HepG2 (cell line): Measurements from ENCODE around the gene VDR. TPM values are rescaled to one million over a fixed set of nuclear protein-coding genes. Genes with fewer than 3 reads are reported as not detected.

Source experiments
- ATAC-seq: fragments of 200-7000 bp; cut with Tn5 transposase; 3 replicates; pipeline ENCODE4 v1.9.1; 2020; ENCODE audit warnings: mild to moderate bottlenecking, moderate library complexity
- BruUV-seq: library from RNA; stranded (reverse); fragments of 400-500 nt; replicated peaks from 2 replicates; lab custom pipeline; 2021; lab: Mats Ljungman, UMichigan
- CTCF ChIA-PET: fragments of 300-600 bp; formaldehyde crosslinking; extraction: SDS; loops from one replicate; lab custom pipeline; 2021; ENCODE audit warnings: low total read pairs, inconsistent platforms, low intra/inter-chr PET ratio; lab: Yijun Ruan, JAX
- POLR2A ChIA-PET: fragments of 350-600 bp; sonication (Branson Sonifier 250); formaldehyde crosslinking; loops from one replicate; lab custom pipeline; 2020; ENCODE audit warnings: antibody characterized with exemption, inconsistent platforms; lab: Yijun Ruan, JAX
- DNase-seq: peaks from one replicate; pipeline ENCODE4 v3.0.0-alpha.2; 2015; ENCODE audit warnings: low spot score
- FAIRE-seq: peaks from 3 replicates; lab custom pipeline; 2011; peaks lifted over from hg19 to GRCh38; lab: Jason Lieb, UNC
- H2AFZ ChIP-seq: one replicate; pipeline ENCODE4 v1.6.1; 2011; ENCODE audit warnings: low read length, inconsistent platforms
- H3K27ac ChIP-seq: fragments of 300-600 bp; 3 replicates; pipeline ENCODE4 v1.8.0; 2011; ENCODE audit warnings: mixed run types, mild to moderate bottlenecking, mixed read lengths, low read length, inconsistent platforms; ENCODE audit not compliant: insufficient read depth; ENCODE audit errors: extremely low read length
- H3K27me3 ChIP-seq, 2 experiments: fragments of 200-600 bp in 1 of 2; 2 replicates in 1 of 2; 3 replicates in 1 of 2; pipeline versions ENCODE4 v1.6.0 to v1.8.0; 2011; ENCODE audit warnings: low read length in 2 of 2, mild to moderate bottlenecking in 2 of 2, moderate library complexity in 2 of 2, inconsistent platforms in 1 of 2; ENCODE audit not compliant: insufficient read depth in 2 of 2, control insufficient read depth in 1 of 2
- H3K36me3 ChIP-seq, 2 experiments: fragments of 200-600 bp in 1 of 2; replicated peaks in 1 of 2; 2 replicates in 1 of 2; 3 replicates in 1 of 2; pipeline versions ENCODE4 v1.5.1 to v1.8.0; 2011; ENCODE audit warnings: low read length in 2 of 2, inconsistent platforms in 1 of 2; ENCODE audit not compliant: insufficient read depth in 2 of 2, control insufficient read depth in 1 of 2
- H3K4me1 ChIP-seq: 2 replicates; pipeline ENCODE4 v1.5.1; 2012; ENCODE audit warnings: low read length, inconsistent platforms; ENCODE audit not compliant: insufficient read depth
- H3K4me2 ChIP-seq: 2 replicates; pipeline ENCODE4 v1.6.0; 2011; ENCODE audit warnings: low read depth, low read length, inconsistent platforms
- H3K4me3 ChIP-seq, 3 experiments: fragments of 200-600 bp in 1 of 3; sonication (generic), shearing (Covaris generic) in 1 of 3; replicated peaks in 1 of 3; 2 replicates each; pipeline ENCODE4 v1.5.1; 2011 to 2016; ENCODE audit warnings: low read length in 3 of 3, inconsistent platforms in 2 of 3, low read depth in 2 of 3, mild to moderate bottlenecking in 2 of 3, control low read depth in 1 of 3, mixed read lengths in 1 of 3; ENCODE audit not compliant: insufficient read depth in 1 of 3
- H3K79me2 ChIP-seq: one replicate; pipeline ENCODE4 v1.6.1; 2011; ENCODE audit warnings: low read length, inconsistent platforms; ENCODE audit not compliant: insufficient read depth
- H3K9ac ChIP-seq: 2 replicates; pipeline ENCODE4 v1.6.0; 2011; ENCODE audit warnings: mild to moderate bottlenecking, low read depth, low read length, inconsistent platforms; ENCODE audit not compliant: insufficient read depth
- H3K9me3 ChIP-seq: 2 replicates; pipeline ENCODE4 v1.5.1; 2012; ENCODE audit warnings: mild to moderate bottlenecking, low read length
- H4K20me1 ChIP-seq: 2 replicates; pipeline ENCODE4 v1.6.0; 2011; ENCODE audit warnings: inconsistent platforms, mild to moderate bottlenecking, low read length, moderate library complexity; ENCODE audit not compliant: insufficient read depth
- AGO1 ChIP-seq: fragments of 200-400 bp; formaldehyde crosslinking; IDR thresholded peaks from 2 replicates; pipeline ENCODE4 v1.6.1; 2017; ENCODE audit warnings: mild to moderate bottlenecking, low read depth, low read length, moderate library complexity; ENCODE audit not compliant: poor library complexity, severe bottlenecking
- CENPT ChIP-seq: sonication (generic); formaldehyde crosslinking; IDR thresholded peaks from 2 replicates; pipeline ENCODE4 v1.8.0; 2022; ENCODE audit warnings: low read depth, mild to moderate bottlenecking, moderate library complexity, missing genetic modification reagents
- CHD2 ChIP-seq: IDR thresholded peaks from 2 replicates; pipeline ENCODE4 v1.6.1; 2011; ENCODE audit warnings: low read depth, low read length, improper control_type of control experiment
- ELF4 ChIP-seq: sonication (generic); formaldehyde crosslinking; IDR thresholded peaks from 2 replicates; pipeline ENCODE4 v1.5.0; 2020; ENCODE audit warnings: missing genetic modification reagents, mild to moderate bottlenecking, moderate library complexity, borderline replicate concordance
- KDM4B ChIP-seq: sonication (generic); formaldehyde crosslinking; IDR thresholded peaks from 2 replicates; pipeline ENCODE4 v1.4.0; 2020; ENCODE audit warnings: missing genetic modification reagents
- MLLT10 ChIP-seq: sonication (generic); formaldehyde crosslinking; IDR thresholded peaks from 2 replicates; pipeline ENCODE4 v1.4.0; 2020; ENCODE audit warnings: missing genetic modification reagents
- REPIN1 ChIP-seq: sonication (generic); formaldehyde crosslinking; IDR thresholded peaks from 2 replicates; pipeline ENCODE4 v1.8.0; 2022; ENCODE audit warnings: missing genetic modification reagents, low read depth, mild to moderate bottlenecking, borderline replicate concordance
- ZNF430 ChIP-seq: sonication (generic); formaldehyde crosslinking; IDR thresholded peaks from 2 replicates; pipeline ENCODE4 v1.9.0; 2021; ENCODE audit warnings: mild to moderate bottlenecking, missing genetic modification reagents
- WGBS: methylation state at CpG from one replicate; pipeline ENCODE4 v1.1.6; 2017; ENCODE audit warnings: low lambda C conversion rate; 5-methylcytosine and 5-hydroxymethylcytosine counted together
- in situ Hi-C: cut with HindIII; loops from 2 replicates; pipeline ENCODE4 v1.10.0; 2017; ENCODE audit warnings: low pct_unique_long_range_greater_than_20kb; ENCODE audit not compliant: extremely low pct_ligation_motif_present
- intact Hi-C: fragments of 100-400 bp; cut with micrococcal nuclease; formaldehyde crosslinking; loops from one replicate; pipeline ENCODE4 v1.10.0; 2022; ENCODE audit not compliant: unreplicated experiment
- polyA plus RNA-seq, 8 experiments: library from polyadenylated mRNA; depleted of rRNA in 3 of 8; stranded (reverse) in 7 of 8; unstranded in 1 of 8; fragments of >200 nt; fragmentation: Illumina TruSeq in 4 of 8; extraction: Trizol in 4 of 8; gene quantifications; 2 replicates each; pipeline versions ENCODE4 v1.2.1 to v1.2.3, GENCODE V29; 2011 to 2016; ENCODE audit warnings: low read depth in 4 of 8, missing spikeins in 1 of 8, mixed read lengths in 1 of 8; ENCODE audit not compliant: insufficient read depth in 1 of 8
- total RNA-seq, 5 experiments: library from RNA; depleted of rRNA; stranded (reverse); fragments of >200 nt; fragmentation: Illumina TruSeq; extraction: Trizol; gene quantifications; 2 replicates each; pipeline ENCODE4 v1.2.3, GENCODE V29; 2016; ENCODE audit warnings: low read depth in 1 of 5
- TF ChIP-seq, protein P1 (sequence below): sonication (generic); formaldehyde crosslinking; conservative IDR thresholded peaks from 2 replicates; pipeline ENCODE4 v1.4.0; 2020; ENCODE audit warnings: missing genetic modification reagents

The VDR gene
- total and polyA plus RNA-seq, 2 of the 13 experiments (the other 11 are each of a cell fraction or from before 2014, with no cell fraction given): 0.08 to 0.33 TPM

DNA sequence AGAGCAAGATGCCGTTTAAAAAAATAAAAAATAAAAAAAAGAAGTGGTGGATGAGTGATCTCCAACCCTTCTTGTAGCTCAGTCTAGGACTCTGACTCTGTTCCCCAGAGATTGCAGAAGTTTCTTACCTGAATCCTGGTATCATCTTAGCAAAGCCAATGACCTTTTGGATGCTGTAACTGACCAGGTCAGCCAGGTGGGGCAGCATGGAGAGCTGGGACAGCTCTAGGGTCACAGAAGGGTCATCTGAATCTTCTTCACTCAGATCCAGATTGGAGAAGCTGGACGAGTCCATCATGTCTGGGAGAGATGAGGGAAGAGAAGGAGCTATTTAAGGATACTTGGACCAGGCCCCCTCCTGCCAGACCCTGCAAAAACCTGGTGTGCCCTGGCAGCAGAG lies 49.3 kb downstream of the VDR start (continued):
- TF ChIP-seq, protein P1, sequence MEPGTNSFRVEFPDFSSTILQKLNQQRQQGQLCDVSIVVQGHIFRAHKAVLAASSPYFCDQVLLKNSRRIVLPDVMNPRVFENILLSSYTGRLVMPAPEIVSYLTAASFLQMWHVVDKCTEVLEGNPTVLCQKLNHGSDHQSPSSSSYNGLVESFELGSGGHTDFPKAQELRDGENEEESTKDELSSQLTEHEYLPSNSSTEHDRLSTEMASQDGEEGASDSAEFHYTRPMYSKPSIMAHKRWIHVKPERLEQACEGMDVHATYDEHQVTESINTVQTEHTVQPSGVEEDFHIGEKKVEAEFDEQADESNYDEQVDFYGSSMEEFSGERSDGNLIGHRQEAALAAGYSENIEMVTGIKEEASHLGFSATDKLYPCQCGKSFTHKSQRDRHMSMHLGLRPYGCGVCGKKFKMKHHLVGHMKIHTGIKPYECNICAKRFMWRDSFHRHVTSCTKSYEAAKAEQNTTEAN (CRISPR knock-in tag): no peak
- TF ChIP-seq ZNF430 (CRISPR knock-in tag) (no peak), CHD2 (no peak), AGO1 (no peak), MLLT10 (CRISPR knock-in tag) (no peak), REPIN1 (CRISPR knock-in tag) (no peak)

DNA sequence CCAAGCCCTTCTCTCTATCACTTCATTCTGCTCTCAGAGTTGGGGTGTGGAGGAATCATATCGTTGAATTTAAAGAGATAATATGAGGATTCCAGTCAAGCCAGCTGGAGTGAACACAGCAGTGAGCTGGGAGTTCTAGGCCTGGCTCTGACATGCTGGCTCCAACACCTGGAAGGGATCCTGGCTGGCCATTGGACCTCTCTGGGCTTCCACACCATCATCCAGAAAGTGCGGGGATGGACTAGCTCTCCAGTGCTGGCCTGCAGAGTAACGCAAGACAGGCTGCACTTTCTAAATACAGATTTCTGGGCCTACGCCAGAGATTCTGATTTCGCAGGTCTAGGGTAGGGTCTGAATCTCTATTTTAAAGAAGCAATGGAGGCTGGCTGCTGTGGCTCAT lies 50.3 kb downstream of the VDR start:
- intact Hi-C loops: no loop called here
- in situ Hi-C loops: no loop called here
- H3K9me3 ChIP-seq: no peaks in the 10 kb centered on the region
- no peak overlapping the region for H3K27ac ChIP-seq
- H3K9ac ChIP-seq: no peak overlapping the region
- CTCF ChIA-PET: no interaction called here
- H3K4me3 ChIP-seq: no peak overlapping the region
- no TSS peak for BruUV-seq
- peaks cover 36% of the 10 kb centered on the region for H3K4me1 ChIP-seq
- no peaks in the 10 kb centered on the region for H3K79me2 ChIP-seq
- FAIRE-seq (no peak), ATAC-seq (no peak), DNase-seq (no peak)
- no peaks in the 10 kb centered on the region for H3K27me3 ChIP-seq
- no peaks in the 10 kb centered on the region for H3K36me3 ChIP-seq
- H4K20me1 ChIP-seq: no peaks in the 10 kb centered on the region
- WGBS: 93% methylated on average over 5 of the region's 5 CpGs
- no peak overlapping the region for H3K4me2 ChIP-seq
- POLR2A ChIA-PET: no interaction called here
- H2AFZ ChIP-seq: no peak overlapping the region
- no peak for TF ChIP-seq ELF4 (CRISPR knock-in tag)
- TF ChIP-seq CENPT: no peak
- no peak for TF ChIP-seq KDM4B (CRISPR knock-in tag)
